GM21529 (cell line): ENCODE results near the gene C8A.

ENCODE experiments used
- ATAC-seq: cut with Tn5 transposase; IDR thresholded peaks from one replicate; pipeline ENCODE4 v1.9.1; 2021; ENCODE audit not compliant: unreplicated experiment

Gene C8A

DNA sequence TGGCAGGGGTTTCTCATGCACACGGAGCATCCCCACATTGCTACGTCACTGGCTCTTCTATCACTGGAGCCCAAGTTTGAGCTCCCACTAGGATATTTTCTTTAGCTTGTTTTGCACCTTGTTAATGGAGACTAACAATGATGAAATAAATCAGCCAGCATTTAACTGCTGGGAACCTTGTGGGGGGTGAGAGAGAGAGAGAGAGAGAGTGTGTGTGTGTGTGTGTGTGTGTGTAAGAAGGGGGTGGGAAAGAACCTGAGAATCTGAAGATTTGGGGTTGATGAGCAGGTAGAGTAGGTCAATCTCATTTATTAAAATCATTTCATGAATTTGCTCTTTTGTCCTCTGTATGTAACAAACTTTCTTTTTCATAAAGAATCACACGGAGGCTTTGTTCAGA lies 110.6 kb downstream of the C8A start:
- ATAC-seq: no peak

DNA sequence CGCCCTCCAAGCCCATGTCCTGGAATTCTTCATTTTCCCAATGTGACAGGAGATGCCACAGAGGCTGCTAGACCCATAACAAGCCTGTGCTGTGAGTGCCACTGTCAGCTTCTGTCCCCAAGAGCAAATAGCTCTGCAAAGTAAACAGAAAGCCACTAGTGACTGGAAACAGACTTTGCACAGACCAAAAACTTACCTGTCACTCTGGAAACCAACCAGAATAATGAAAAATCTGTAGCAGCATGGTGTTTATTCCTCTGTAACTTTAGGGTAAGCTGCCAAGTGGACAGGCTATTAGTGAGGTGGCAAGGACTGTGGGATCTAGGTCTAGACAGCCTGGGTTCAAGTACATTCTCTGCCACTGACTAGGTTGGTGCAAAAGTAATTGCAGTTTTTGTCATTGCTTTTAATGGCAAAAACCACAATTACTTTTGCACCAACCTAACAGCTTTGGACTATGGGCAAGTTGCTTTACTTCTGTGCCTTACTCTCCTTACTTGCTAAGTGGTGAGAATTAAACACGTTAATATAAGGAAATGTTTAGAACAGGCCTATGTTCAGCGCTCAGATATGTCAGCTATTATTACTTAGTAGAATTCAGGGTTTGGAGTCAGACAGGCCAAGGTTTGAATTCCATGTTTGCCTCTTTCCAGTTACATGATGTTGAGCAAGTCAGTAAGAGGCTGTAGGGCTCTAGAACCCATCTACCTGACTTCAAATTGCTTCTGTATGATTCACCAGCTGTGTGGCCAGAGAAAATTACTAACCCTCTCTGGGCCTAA lies 111.5 kb downstream of the C8A start, which contains the start of gene C8B:
Gene C8B, minus strand, starts transcription at position 100 of the 782 bp plus-strand sequence. Its CDS starts 67 bp downstream, at position 33.
- ATAC-seq: no peak

DNA sequence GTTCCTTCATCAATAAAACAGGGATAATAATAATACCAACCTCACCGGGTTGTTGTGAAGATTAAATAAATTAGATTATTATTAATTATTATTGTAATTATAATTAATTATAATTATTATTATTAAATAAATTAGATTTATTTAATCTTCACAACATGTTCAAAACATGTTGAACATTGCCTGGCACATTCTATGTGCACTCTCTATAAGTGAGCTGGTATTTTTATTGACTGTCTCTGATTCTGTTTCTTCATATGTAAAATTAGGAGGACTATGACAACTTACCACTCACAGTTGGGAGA lies 112.1 kb downstream of the C8A start:
- ATAC-seq: no peak

DNA sequence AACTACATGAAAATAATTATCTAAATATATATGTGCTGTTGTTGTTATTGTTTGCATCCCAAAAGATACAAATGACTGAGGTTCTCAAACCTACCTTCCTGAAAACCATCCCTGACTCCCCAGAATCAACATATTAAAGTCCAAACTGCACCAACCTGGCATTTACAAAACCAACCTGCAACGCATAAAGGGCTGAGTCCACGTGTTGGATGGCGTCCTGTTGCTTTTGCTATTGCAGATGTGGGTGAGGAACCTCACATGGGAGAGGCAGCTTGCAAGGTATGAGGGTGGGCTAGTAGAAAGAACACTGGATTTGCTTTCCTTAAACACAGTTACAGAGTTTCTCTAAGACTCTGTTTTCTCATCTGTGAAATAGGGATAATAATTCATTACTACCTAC lies 112.8 kb downstream of the C8A start:
- ATAC-seq: no peak
